ENCODE measurements around the gene ACOX3.

ACOX3 gene

DNA sequence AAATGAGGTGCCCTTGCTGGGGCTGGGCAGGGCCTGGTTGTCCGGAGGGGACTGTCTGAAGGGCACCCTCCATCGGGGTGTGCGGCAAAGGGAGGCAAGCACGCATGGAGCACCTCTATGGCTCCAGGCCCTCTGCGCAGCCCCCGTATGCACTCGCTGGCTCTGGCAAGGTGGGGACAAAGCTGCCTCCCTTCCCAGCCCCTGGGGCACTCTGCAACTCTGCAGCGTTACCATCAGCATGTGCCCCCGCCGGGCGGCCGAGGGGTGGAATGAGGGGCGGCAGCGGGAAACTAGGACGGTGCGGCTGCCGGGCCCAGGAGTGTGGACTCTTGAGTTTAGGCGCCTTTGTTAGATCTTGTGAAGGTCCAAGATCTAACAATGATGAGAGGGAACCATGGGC is 26.5 kb upstream of the ACOX3 start:
- DNase-seq = no peak

DNA sequence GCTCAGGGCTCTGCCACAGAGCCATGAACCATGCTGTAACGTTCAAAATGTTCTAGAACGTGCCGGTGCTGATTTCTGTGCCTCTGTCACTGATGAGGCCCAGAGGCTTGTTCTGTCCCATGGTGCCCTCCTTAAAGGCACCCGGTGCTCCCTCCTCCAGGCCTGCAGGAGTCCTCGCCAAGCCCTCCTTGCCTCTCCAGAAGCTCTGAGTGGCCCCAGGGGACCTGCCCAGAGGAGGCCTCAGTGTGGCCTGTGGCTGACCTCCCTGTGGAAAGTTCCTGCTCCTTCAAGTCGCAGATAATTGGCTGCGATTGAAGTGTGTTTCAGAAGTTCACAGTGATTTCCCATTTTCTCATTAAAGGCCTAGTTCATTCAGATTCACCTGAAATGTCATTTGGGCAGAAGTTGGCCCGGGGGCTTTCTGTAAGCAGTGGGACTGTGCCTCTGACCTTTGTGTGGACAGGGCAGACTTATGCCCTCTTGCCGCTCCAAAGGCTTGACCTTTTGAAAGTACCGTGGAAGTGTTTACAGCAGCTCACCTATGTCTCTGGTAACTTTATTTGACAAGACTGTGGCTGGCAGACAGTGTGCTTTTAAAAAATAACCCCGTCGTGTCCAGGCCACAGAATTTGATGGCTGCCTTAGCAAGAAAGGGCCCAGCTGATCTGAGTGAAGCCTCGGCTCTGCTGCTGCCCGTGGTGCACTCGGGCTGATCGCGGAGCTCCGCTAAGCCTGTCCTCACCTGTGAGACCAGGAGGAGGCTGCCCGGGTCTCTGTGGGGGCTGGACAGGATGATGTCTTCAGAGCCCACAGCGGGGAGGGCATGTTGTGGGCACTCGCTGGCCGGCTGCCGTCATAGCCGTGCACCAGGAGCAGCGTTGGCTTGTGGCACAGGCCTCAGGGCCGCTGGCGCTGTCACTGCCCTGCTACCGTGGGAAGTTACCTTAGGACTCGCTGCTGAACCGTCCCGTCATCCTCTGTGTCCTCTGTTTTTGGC is 25.4 kb upstream of the ACOX3 start:
- no peak for DNase-seq

DNA sequence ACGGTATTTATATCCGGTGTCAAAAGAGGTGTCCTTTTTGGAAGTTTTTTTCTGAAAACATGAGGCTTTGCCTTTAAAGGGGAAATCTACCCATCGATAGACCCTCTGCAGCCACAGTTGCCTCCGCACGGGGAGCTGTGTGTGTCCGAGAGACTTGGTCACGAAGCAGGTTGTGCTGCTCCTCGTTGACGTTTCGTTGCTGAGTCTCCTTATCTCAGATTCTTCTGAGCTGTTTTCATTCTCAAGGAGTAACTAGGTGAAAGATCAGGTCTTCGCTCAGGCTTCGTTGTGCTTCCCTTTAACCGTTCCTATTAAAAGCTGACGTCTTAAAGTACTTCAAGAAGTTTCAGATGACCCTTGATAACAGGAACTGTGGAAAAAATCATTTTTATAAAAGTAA is 23.9 kb upstream of the ACOX3 start:
- DNase-seq = no peak

DNA sequence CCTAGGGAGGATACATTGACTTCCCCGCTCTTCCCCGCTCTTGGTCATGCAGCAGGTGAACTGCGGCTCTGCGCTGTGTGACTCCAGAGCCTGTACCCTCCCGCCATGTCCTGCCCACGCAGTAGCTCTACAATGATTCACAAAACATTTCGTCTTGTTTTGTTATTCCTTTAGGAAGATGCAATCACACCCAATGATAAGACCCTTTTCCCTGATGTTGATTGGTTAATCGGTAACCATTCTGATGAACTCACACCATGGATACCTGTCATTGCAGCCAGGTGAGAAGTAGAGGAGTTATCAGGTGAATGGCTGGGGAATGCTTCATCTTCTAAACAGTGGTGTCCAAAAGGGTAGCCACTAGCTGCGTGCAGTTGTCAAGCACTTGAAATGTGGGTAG is 23.3 kb upstream of the ACOX3 start:
- no peak for DNase-seq

DNA sequence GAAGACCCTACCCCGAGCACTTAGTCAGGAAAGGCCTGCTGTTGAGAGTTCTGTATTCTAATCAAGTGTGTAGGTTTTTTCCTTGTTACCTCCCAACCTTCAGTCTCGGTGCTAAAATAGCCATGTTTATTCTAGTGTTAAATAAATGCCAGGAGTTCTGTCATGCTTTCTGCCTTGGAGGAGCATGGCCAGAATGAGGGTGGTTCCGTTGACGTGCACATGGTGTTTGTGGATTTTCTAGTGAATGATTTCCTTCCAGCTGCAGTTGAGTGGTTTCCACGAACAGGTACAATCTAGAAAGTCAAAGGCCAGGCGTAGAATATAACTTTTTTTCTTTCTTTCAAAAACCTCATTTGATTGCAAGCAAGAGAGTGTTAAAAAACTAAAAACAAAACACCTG is 21.1 kb upstream of the ACOX3 start:
- DNase-seq = no peak

- DNase-seq = no peak
Observed at GRCh38 chr4:8461086-8461485, 20.6 kb upstream of the ACOX3 start.

DNA sequence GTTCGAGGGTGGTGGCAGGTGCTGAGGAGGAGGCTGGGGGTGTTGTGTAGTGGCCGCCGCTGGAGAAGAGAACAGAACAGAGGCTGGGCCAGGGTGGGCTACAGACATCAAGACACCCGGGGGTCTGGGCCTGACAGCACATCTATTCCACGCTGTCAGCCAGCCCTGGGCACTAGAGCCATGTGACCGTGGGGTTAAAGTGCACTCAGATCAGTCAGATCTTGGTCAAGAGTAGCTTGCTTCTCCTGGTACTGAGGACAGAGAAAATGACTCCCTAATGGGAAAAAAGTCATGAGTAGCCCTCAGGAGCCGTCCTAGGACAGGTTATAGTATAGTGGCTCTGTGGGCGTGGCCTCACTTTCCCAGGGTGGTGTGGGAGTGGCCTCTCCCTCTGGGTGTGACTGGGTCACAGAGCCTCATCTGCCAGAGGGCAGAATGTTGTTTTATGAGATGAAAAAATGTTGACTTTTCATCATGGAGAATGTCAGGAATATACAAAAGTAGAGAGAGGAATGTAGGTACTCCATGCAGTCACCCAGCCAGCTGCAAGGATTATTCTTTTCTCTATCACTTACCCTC is 19.4 kb upstream of the ACOX3 start:
- DNase-seq = no peak

DNA sequence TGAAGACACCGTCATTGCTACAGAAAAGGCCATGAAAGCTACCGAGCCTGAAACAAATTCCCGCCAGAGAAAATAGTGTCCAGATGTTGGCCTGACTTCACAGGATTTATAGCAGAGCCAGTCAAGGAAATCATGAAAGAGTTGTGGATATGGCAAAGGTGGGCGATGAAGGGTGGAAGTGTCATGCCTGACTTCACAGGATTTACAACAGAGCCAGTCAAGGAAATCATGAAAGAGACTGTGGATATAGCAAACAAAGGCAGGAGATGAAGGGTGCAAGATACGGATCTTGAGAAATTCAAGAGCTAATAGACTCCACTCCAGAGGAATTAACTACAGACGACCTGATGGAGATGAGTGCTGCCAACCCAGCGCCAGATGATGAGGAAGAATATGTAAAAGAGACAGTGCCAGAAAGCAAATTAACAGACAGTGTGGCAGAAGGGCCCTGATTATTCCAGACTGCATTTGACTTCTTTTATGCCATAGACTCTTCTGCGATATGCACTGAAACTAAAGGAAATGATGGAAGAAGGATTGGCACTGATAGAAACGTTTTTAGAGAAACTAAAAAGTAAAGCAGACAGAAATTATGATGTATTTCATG is 17.2 kb upstream of the ACOX3 start:
- DNase-seq = no peak

- DNase-seq = no peak
Observed at GRCh38 chr4:8453957-8454356, 13.4 kb upstream of the ACOX3 start.

- DNase-seq = no peak
Observed at GRCh38 chr4:8451440-8452182, 11.1 kb upstream of the ACOX3 start.

- DNase-seq = no peak
Observed at GRCh38 chr4:8446122-8446521, 5.6 kb upstream of the ACOX3 start.

DNA sequence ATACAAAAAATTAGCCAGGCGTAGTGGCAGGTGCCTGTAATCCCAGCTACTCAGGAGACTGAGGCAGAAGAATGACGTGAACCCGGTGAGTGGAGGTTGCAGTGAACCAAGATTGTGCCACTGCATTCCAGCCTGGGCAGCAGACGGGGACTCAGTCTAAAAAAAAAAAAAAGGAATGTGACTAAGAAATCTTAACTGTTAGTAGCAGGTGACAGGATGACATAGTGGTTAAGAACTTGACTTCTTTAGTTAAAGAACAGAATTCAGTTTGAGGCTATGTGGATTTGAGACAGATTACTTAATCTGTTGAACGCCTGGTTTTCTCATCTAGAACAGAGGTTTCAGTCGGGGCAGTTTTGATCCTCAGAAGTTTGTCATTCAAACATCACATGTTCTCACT is 3.3 kb upstream of the ACOX3 start:
- DNase-seq = no peak

DNA sequence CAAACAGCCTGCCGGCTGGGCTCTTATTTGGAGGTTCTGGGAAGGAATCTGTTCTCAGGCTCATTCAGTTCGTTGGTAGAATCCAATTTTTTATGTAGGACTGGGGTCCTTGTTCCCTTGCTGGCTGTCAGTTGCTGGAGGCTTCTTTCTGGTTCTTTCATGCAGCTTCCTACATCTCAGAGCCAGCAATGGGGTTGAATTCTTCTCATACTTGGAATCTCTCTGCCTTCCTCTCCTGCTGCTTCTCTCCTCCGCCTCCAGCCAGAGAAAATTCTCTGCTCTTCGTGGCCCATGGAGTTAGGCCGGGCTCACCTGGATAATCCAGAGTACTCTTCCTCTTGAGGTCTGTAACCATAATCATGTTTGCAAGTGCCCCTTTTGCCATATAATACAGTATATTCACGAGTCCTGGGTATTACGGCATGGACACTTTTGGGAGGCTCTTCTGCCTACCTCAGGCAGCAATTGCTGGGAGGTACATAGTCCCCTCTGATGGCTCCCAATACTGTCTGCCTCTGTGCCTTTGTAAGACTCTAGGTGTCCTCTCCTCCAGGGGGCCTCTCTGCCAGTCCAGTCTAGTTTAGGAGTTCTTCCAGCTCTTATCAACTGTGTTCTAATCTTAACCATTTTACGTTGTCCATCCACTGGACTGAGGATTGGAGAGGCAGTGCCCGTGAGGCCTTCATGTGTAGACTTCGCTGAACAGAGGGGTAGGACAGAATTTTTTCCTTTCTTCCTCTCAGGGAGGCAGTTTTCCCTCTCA is 2.3 kb upstream of the ACOX3 start:
- DNase-seq = no peak

GRCh38 chr4:8441499-8442091 is 1.1 kb upstream of the ACOX3 start:
- DNase-seq = no peak

- DNase-seq = no peak
Observed at GRCh38 chr4:8439914-8440491, 520 bp downstream of the ACOX3 start.

GRCh38 chr4:8439168-8439567 is 1.4 kb downstream of the ACOX3 start:
- no peak for DNase-seq

DNA sequence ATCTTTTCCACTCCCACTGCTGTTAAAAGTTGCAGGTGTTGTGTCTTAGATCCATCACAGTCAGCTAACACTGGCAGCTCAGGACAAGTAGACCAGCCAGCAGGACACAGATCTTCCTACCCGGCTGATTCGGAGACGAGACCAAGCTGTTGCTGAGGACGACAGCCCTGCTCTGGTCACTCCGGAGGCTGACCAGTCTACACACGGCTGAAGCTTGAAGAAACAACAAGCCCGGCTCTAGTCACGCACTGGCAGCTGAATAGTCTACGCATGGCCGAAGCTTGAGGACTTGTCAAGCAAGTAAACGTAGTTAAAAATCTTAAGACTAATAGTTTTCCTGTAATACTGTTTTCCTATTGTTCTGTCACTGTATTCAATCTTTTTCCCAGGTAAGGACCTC is 1.8 kb downstream of the ACOX3 start:
- DNase-seq = no peak

DNA sequence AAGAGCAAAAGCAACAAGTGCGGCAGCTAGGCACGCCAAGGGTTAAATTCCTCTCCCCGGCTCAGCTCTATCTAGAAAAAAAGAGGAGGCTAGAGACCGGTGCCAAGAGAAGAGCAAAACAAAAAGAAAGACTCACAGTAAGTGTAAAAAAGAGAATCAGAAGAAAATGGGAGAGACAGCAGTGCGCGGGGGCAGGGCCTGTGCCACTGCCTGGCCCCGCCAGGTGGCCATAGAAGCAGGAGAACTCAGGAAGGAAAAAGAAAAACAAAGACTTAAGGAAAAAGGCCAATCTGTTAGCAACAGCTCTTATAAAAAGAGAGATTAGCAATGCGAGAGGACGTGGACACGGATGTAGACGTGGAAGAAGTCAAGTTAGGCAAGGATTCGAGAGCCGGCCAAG is 3.2 kb downstream of the ACOX3 start:
- DNase-seq = no peak

DNA sequence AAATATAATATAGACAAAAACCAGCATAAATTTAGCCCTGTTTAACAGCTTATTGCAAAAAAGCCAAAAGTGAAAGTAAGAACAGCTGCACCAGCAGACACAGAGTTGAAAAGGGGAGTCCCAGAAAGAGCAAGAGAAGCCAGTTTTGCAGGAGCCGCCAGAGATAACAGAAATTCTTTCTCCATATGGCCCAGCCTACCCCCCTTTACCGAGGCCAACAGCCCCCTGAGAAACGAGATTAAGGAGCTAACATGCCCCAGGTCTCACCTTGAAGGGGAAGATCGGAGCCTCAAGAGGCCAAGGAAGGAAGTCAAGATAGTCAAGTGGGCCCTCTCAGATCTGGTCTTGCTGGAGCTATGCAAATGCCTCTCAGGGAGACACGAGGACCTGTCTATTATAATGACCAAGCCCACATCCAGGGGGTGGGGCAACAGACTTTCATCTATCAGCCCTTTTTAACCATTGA is 4.8 kb downstream of the ACOX3 start:
- DNase-seq = no peak

DNA sequence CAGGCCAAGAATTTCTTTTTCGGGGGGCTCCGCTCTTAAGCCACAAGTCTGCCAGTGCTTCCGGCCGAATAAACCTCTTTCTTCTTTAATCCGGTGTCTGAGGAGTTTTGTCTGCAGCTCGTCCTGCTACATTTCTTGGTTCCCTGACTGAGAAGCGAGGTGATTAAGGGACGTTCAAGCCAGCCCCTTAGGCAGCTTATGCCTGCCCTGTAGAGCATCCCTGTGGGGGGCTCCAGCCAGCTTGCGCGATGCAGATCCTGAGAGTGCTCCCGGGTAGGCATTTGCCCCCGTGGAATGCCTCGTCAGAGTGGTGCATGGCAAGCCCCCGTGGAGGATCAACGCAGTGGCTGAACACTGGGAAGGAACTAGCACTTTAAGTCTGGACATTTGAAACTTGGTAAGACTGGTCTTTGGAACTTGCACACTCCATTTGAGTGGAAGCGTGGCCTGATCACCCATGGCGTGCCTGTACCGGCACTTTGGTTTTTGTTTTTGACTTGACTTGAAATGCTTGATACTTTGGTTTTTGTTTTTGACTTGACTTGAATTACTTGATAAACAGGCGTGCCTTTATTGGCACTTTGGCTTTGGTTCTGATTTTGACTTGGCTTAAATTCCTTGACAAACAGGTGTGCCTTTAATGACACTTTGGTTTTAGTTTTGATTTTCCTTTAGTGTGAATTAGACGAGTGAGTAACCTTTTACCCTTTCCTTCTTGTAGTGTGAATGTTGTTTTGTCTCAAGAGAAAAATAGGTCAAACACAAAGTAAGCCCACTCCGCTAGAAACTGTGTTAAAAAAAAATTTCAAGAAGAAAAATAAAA is 6.1 kb downstream of the ACOX3 start:
- DNase-seq = no peak

- no peak for DNase-seq
Observed at GRCh38 chr4:8433136-8433535, 7.4 kb downstream of the ACOX3 start.
